GM19455 (cell line): ENCODE measurements around the gene CBFB.
"Not testable (repeated sequence)": the region's sequence is repeated elsewhere in the genome, so short reads cannot be mapped to it uniquely, and the experiment has no call there.

Source experiments
- ATAC-seq: cut with Tn5 transposase; IDR thresholded peaks from one replicate; pipeline ENCODE4 v1.9.1; 2021; ENCODE audit not compliant: unreplicated experiment

CBFB gene

DNA sequence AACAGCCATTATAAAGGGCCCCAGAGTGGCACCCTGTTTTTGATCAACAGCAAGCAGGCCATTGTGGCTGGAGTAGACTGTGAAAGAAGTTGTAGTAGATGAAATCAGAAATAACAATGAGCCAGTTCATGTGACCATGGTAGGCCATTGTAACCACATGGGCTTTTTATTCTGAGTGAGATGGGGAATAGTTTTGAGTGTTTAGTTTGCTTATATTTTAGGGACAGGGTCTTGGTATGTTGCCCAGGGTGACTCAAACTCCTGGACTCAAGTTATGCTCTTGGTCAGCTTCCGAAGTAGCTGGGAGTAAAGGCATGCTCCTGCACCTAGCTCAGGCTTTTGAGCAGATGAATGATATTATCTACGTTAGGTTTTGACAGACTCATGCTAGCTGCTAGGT, 12.0 kb downstream of the CBFB start:
- ATAC-seq, result no peak

DNA sequence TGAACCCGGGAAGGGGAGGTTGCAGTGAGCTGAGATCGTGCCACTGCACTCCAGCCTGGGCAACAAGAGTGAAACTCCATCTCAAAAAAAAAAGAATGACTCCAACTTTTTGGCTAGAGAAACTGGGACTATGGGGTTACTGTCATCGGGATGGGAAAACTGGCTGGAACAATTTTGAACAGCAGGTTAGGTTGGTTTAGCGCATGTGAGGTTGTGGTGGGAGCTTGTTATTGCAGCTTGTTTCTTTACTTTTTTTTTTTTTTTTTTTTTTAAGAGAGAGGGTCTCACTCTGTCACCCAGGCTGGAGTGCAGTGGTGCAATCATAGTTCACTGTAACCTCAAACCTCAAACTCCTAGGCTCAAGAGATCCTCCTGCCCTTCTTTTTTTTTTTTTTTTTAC, 12.6 kb downstream of the CBFB start:
- ATAC-seq, result not testable (repeated sequence)

DNA sequence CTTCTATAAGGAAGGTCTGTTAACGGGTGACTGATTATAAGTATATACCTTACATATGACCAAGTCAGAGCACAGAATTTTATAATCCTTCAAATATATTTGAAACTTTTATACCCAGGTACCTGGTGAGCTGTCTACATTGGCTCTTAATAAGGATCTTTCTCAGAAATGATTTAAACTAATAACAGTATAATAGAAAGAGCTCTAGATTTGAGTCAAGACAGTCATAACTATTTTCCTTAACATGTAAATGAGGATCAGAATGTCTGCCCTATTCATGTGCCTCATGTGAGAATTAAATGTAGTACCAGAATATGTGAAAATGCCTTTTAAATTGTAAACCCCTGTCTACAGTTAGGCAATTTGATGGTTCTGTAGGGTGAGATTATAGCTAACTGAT, 14.5 kb downstream of the CBFB start:
- ATAC-seq, result no peak

DNA sequence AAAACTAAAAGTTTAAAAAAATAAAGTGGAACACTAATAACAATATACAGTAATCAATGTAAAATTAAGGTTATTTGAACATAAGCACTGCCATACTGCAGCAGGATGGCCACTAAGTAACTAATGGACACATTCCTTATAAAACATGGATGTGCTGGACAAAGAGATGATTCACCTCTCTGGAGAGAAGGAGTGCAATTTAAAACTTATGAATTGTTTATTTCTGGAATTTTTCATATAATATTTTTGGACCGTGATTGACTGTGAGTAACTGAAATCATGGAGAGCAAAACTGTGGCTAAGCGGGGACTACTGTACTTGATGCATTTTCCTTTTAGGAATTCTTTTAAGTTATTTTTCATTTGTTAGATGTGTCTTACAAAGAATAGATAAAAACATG, 21.8 kb downstream of the CBFB start:
- ATAC-seq, result no peak

DNA sequence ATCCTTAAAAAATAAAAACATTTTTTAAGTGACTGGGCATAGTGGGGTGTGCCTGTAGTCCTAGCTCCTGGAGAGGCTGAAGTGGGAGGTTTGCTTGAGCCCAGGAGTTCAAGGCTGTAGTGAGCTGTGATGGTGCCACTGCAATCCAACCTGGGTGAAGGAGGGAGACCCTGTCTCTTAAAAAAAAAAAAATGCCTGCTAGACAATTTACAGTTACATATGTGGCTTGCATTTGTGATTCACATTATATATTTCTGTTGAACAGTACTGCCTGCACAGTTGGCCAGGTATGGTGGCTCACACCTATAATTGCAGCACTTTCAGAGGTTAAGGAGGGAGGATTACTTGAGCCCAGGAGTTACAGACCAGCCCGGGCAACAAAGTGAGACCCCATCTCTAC, 23.4 kb downstream of the CBFB start:
- ATAC-seq, result no peak

DNA sequence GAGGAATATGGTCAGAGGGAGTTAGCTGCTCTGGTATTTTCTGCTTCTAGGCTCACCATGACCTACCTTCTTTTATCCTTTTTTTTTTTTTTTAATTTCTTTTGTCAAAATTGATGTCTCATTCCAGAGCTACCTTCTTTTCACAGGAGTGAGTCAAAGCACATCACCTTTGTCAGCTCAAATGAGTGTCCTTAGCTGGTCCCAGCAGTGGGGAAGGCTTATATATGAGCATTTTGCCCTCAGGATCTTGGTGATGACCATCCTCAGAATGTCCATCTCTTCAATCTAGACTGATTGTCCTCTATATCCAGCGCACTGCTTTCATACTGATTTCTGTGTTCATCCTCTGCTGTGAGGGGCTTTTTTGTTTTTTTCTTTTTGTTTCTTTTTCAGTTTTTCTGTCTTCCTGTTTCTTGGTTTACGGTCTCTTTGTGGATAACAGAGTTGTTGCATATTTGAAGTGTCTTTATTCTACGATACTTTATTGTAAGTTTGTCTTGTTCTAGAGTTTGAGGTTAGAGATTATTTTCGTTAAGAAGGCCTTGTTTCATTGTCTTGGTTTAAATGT, 24.9 kb downstream of the CBFB start:
- ATAC-seq, result no peak

DNA sequence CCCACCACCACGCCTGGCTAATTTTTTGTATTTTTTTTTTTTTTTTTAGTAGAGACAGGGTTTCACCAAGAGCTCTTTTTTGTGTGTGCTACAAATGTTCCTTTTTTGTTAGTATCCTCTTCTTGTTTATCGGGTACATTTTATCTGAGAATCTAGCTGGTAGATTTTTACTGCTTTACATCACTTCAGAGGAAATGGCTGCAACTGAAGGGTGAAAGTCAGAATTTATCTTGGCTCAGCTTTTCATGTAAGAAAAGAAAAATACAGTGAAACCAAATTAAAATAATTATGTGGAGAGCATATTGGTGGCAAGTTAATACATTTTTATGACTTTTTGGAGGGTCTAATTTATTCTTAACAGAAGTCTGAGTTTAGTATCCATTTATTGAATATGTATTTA, 26.0 kb downstream of the CBFB start:
- no peak for ATAC-seq

DNA sequence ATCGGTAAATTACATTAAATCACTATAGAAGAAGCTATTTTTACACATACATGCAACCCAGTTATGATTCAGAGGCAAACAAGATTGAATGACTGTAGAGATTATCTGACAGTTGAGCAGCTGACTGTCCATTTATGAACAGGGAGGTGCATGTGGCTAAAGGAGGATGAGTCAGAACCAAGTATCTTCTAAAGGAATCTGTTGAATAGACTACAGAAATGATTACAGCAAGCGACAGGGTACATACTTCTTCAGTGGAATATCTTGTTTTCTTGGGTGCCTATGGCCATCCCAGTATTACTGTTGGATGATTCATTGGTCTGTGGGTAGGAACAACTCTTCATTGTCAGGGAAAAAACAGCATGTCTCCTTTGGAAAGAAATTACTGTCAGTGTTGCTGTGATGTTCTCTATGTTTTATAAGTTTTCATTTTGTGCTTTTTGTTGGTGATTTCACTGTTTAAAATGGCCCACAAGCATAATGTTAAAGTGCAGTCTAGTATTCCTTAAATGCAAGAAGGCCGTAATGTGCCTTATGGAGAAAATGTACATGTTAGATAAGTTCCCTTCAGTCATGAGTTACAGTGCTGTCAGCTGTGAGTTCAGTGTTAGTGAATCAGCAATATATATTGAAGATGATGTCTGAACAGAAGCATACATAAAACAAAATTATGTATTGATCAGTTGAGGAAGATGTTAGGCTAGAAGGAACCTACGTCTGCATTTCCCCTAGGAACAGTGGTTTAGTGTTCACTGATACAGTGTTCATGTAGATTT, 27.0 kb downstream of the CBFB start:
- ATAC-seq, result no peak

DNA sequence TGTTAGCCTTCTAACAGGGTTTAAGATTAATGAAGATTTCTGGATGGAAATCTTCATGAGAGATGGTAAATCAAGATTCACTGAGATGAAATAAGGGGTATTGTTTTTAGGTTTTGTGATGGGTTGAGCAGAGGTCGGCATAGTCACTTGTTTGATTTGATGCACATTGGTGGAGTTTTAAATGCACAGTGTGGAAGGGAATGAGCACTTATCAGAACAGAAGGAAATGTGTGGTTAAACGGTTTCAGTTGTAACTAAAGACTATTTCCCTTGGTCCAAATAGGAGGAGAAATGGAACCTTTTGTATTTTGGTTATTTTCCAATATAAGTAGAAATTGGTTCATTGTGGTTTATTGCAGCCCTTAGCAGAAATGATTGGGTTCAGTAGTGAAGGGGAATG, 34.1 kb downstream of the CBFB start:
- ATAC-seq, result no peak

DNA sequence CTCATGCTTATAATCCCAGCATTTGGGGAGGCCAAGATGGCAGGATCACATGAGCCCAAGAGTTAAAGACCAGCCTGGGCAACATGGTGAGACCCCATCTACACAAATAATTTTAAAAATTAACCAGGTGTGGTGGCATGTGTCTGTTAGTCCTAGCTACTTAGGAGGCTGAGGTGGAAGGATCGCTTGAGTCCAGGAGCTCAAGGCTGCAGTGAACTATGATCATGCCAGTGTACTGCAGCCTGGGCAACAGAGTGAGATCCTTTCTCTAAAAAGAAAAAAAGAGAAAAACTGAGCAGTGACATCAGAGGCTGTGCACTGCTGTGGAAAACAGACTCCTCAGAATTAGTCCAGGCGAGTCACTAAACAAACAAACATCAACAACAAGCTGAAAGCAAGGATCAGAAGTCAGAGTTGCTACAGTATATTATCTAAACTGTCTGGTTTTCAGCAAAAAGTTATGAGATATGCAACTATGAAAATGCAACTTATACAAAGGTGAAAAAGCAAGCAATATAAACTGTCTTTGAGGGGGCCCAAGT, 39.3 kb downstream of the CBFB start:
- ATAC-seq, result no peak

DNA sequence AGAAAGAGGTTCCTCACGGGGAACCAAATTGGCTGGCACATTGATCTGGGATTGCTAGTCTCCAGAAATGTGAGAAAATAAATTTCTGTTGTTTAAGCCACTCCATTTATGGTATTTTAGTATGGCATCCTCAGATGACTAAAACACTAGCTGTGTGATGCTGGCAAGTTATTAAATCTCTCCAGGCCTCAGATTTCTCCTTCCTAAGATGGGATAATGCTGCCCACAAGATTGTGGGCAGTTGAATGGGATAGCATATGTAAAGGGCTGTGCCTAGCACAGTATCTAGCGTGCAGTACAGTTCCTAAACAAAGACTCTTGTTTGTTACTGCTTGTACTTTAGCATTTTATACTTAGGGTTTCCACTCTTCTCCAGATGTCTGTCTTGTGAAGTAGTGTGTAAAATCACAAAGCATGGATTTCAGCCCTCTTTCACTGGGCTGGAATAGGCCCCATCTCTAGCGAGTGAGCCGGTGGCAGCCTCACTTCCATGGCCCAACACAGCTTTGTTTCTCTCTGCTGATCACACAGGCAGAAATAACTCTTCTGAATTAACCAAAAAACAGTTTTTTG, 42.6 kb downstream of the CBFB start:
- ATAC-seq, result no peak

DNA sequence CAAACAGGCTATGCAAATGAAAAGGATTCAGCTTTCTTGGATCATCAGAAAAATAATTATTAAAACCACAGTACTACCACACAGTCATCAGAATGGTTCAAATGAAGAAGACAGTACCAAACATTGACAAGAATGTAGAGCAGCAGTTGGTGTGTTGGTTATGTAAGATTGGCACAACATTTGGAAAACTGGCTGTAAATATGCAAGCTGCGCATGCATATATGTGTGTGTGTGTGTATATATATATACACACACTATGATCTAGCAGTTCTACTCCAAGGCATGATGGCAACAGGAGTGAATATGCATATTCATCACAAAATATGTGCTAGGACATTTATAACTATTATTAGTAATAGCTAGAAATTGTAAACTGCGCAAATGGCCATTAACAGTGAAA, 46.4 kb downstream of the CBFB start:
- no peak for ATAC-seq

DNA sequence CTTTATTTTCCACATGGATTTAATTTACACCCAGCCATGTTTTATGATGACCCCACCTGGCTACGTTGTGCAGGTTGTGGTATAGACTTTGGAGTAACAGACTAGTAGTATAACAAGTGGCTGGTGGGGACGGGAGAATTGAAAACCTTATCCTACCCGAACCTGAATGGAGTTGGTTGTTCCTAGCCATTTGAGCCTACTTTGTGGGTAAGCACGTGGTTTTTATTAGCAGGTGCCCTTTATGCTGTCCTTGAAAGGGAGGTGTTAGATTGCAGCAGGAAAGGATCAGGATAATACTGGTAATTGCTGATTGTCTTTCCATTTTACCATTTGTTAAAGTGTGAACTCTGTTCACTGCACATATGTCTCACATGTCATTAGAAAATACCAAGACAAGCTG, 48.9 kb downstream of the CBFB start:
- ATAC-seq, result no peak

DNA sequence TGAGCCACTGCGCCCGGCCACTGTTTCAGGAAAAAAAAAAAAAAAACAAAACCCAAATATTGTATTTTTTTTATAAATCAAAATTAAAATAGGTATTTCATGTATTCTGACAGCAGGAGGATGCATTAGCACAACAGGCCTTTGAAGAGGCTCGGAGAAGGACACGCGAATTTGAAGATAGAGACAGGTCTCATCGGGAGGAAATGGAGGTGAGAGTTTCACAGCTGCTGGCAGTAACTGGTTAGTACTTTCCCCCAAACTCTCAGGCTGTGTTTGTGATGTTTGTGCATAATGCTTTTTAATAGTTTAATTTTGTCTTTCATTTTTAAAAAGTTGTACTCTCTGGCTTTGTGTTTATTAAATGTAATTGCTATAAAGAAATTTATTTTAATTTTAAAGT, 53.2 kb downstream of the CBFB start:
- no peak for ATAC-seq

DNA sequence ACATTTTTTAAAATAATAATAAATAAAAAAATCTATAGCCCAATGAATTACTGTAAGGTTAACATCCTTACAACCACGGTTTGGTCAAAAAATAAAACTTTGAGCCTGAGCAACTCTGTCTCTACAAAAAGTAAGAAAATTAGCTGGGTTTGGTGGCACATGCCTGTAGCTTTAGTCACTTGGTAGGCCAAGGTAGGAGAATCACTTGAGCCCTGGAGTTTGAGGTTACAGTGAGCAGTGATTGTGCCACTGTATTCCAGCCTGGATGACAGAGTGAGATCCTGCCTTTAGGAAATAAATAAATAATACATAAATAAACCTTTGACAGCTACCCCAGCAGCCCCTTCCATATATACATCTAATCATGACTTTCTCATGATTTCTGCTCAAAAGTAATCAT, 53.9 kb downstream of the CBFB start:
- ATAC-seq, result no peak

DNA sequence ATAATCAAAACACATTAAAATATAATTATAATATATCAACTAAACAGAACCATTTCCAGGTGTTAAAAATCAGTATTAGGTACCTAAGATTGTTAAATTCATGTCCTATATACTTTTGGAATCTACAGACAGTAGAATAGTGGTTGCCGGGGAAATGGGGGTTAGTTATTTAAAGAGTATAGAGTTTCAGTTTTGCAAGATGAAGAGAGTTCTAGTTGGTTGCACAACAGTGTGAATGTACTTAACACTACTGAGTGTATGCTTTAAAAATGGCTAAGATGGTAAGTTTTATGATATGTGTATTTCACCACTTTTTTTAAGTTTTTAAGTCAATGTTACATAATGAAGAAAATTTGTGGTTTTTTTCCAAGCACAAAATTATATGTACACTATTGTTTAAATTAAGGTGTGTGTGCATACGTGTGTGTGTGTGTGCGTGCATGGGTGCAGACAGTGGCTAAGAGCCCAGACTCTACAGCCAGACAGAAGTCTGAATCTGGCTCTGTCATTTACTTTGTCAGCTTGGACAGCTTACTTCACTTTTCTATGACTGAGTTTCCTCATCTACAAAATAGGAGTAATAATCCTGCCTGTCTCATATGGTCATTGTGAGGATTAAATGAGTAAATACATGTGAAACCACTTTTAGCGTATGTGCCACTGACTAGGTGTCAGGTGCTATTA, 55.5 kb downstream of the CBFB start:
- ATAC-seq, result no peak

DNA sequence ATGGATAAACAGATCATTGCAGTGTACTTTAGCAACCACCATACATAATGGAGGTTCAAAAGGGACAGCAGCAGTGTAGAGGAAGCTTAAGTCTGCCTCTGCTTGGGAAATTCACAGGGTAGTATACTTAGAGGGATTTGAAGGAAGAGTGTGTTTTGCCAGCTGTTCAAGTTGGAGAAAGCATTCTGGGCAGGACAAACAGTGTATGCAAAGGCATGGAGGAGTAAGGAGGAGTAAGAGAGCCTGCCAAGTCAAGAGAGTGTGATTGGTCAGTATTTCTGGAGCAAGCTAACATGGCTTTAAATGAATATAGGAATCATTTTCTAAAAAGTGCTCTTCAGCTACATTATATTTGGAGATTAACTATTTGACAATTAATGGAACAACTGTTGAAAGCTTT, 57.9 kb downstream of the CBFB start:
- no peak for ATAC-seq

DNA sequence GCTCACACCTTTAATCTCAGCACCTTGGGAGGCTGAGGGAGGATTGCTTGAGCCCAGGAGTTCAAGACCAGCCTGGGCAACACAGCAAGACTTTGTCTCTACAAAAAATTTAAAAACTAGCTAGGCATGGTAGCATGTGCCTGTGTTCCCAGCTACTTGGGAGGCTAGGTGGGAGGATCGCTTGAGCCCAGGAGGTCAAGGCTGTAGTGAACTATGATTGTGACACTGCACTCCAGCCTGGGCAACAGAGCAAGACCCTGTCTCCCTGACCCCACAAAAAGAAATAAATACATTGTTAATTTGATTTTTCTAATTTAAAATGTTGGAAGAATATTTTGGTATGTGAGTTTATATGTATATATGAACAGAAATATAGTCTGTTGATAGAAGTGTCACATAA, 58.3 kb downstream of the CBFB start:
- ATAC-seq, result no peak

DNA sequence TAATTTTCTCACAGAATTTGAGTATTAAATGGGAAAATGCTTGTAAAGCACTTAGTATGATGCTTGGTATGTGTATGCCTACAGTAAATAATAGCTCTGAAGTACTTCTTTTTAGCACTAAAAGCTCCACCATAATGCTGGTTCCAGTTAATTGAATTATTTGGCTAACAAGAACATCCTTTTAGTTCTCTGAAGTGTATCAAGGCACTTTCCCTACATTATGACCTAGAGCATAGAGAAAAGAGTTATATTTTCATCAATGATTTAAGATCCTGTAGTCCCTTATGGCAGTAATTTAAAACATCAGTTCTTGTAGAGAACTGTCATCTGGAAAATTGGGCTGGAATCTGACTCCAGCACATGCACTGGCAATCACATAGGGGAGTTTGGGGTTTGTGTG, 58.9 kb downstream of the CBFB start:
- ATAC-seq, result no peak

DNA sequence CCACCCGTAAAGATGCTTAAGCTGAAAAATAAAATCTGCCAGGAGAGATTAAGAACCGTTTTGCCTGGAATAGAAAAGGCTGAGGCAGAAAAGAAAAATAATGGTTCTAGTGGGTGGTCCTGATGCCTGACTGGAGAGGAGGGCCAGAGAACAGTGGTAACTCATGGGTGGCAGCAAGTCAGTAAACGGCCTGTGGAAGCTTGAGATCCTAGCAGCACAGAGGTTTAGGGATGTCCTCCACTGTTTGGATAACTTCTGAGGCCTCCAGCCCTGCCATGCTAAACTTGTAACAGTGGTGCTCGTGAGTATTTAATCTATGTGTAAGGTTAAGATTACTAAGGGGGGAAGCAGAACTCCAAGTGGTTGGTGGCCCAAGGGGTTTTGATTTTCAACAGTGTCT, 59.6 kb downstream of the CBFB start:
- ATAC-seq, result no peak

DNA sequence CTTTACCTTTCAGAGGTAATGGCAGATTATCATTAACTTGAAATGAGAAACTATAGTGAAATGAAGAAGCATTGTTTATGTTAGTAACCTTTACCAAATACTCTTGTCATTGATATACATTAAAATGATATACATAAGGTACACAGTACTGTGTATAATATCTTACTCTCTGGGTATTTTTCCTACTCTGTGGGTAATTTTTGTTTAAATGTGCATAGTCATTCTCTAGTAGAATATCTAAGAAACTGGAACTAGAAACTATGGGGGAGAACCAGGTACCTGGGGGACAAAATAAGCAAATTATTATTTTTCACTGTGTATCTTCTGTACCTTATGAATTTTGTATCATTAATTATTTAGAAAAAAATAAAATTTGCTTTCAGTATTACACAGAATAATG, 60.2 kb downstream of the CBFB start:
- no peak for ATAC-seq
